GM19351 (cell line): Measurements from ENCODE around the gene GCK.
"Not testable (repeated sequence)": the region's sequence is repeated elsewhere in the genome, so short reads cannot be mapped to it uniquely, and the experiment has no call there.

Experiments used
- ATAC-seq: cut with Tn5 transposase; IDR thresholded peaks from one replicate; pipeline ENCODE4 v1.9.1; 2021; ENCODE audit warnings: mild to moderate bottlenecking, moderate library complexity; ENCODE audit not compliant: unreplicated experiment

GCK gene

DNA sequence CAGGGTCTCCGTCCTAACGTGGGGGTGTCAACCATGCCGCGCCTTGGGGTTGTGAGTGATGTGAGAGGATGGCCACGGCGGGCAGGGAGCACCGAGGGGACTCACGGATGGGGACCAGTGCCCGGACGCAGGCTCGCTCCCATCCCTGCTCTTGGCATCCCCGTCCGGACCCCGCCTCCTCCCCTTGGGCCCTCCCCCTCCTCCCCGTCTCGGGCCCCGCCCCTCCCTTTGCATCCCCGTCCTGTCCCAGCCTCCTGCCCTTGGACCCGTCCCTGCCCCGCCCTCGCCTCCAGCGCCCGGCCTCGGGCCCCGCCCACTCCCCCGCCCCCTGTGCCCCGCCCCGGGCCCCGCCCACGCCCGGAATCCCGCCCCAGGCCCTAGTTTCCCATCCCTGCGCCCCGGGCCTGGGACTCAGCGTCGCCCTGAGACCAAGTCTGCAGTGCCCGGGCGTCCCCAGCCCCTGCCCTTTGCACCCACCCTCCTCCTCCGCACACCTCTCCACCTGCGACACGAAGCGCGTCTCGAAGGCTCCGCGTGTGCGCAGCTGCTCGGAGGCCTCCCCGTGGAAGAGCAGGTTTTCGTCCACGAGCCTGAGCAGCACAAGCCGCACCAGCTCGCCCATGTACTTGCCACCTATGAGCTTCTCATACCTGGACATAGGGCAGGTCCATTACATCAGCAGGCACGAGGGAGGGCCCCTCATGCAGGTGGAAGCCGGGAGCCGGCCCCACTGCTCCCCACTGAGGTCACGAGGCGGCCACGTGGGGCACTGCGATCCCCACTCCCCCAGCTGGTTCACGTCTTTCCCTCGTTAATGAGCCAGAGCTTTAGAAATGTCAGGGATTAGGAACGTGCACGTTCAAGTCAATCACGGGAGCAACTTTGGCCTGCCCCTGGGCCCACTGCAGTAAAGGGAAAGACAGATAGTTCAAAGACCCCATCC is 43.0 kb downstream of the GCK start:
- no peak for ATAC-seq

DNA sequence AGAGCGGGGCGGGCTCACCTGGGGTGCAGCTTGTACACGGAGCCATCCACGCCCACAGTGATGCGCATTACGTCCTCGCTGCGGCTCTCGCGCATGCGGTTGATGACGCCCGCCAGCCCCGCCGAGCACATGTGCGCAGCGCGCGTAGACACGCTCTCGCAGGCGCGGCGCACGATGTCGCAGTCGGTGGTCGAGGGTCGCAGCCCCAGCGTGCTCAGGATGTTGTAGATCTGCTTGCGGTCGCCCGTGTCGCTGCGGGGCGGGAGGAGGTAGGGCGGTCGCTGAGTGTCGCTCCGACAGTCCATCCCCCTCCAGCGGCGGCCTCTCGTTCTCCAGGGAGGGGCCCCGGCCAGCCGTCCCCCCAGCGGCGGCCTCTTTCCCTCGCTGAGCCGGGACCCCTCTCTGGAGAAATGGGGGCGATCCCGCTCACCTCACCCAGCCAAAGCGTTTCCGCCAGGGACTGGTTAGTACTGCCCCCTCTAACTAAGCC is 43.7 kb downstream of the GCK start:
- no peak for ATAC-seq

DNA sequence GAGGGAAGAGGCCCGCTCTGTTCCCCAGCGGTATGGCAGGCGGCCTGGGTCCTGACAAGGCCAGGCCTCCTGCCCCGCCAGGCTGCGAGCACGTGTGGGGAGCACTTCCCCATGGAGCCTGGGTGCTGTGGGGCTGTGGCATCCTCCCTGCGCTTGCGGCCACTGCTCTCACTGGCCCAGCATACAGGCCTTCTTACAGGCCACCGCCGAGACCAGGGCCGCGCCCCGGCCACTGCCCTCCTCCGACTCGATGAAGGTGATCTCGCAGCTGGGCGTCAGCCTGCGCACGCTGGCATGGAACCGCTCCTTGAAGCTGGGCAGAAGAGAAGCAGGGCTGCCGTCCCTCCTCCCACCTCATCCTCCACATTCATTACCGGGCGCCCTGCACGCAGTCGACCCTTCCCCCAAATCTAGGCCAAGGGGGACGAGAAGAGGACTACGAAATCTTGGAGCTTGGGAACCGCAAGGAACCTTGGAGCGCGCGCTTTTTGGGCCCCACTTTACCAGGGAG is 44.2 kb downstream of the GCK start:
- no peak for ATAC-seq

- no peak for ATAC-seq
Observed at GRCh38 chr7:44144426-44144967, 44.7 kb downstream of the GCK start.

DNA sequence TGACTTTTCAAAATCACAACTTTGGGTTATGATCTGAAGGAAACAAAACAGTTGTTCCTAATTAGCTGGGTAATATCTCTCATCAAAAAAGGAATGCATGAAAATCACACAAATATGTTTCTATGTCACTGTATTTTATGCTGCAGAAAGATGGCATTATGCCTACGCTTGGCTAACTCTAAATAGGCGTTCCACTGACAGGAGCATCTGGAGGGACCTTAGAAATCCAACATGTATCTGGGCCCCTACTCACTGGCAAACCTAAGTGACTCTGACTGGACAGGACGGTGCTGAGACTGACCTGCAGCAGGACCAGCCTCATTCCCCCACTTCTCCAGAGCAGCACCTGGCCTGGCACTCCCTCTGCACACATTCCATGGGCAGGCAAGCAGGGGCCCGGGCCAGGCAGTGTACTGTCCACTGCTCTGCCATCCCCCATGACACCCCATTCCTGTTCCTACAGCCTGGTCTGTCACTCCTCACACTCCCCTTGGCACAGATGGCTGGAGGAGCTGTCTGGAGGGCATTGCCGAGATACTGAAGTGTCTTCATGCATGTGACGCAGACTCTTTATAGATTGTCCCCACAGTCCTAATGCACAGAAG is 45.5 kb downstream of the GCK start:
- ATAC-seq = no peak

DNA sequence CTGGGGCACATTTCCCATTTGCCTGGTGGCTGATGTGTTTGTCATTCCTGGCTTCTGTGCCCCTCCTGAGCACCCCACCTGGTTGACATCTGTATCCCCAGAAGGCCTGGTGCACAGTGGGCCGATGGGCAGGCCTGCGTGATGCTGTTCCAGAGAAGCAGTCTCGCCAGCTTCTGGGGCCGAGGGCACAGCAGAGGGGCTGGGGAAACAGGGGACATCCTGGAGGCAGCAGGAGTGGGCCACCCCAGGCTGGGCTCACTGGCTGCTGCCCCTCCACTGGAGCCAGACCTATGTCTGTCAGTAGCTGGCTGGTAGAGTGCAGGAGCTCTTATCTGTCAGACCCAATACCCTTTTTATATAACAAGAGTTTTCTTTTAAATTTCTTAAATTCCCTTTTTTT is 47.2 kb downstream of the GCK start:
- no peak for ATAC-seq

- ATAC-seq = no peak
Observed at GRCh38 chr7:44141221-44141850, 47.9 kb downstream of the GCK start, which contains the start of gene MYL7. MYL7 (minus strand) TSS chr7:44141332; CDS start chr7:44141305, 27 bp downstream.

DNA sequence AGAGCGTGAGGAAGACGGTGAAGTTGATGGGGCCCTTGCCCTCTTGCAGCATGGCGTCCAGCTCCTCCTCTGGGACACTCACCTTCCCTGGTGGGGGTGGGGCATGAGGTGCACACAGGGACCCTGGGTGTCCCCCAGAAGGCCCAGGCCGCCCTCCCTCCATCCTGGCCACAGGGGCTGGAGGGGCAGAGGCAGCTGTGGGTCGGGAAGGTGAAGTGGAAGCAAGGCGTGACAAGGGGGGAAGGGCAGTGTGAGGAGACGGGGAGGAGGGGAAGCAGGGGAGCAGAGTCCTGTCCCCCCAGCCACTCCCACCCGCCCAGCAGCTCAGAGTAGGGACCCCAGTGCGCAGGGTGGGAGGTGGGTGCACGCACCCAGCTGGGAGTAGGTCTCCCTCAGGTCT is 48.9 kb downstream of the GCK start:
- no peak for ATAC-seq

GRCh38 chr7:44139311-44140010 is 49.8 kb downstream of the GCK start:
- ATAC-seq = no peak

- no peak for ATAC-seq
Observed at GRCh38 chr7:44138698-44139097, 50.5 kb downstream of the GCK start.

- ATAC-seq = no peak
Observed at GRCh38 chr7:44136731-44137130, 52.5 kb downstream of the GCK start.

DNA sequence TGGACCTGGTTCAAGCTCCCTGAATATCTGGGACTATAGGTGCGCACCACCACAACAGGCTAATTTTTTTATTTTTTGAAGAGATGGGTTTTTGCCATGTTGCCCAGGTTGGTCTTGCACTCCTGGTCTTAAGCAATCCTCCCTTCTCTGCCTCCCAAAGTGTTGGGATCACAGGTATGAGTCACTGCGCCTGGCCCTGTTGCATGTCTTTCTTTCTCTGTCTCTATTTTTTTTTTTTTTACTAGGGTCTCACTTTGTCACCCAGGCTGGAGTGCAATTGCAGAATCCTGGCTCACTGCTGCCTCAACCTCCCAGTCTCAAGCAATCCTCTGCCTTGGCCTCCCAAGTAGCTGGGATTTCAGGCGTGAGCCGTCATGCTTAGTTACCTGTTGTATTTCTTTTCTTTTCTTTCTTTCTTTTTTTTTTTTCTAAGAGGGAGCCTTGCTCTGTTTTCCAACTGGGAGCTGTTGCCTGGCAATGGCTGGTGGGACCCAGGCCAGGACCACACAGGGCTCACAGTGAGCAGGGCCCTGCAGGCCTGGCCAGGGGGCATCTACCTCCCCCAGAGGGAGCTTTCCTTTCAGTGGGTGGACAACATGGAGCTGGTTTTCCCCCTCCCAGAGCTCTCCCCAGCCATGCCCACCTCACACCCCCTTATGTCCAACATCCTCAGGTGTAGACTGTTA is 54.2 kb downstream of the GCK start:
- no peak for ATAC-seq

GRCh38 chr7:44133295-44133694 is 55.9 kb downstream of the GCK start:
- ATAC-seq = no peak

- no peak for ATAC-seq
Observed at GRCh38 chr7:44132039-44132438, 57.2 kb downstream of the GCK start.

DNA sequence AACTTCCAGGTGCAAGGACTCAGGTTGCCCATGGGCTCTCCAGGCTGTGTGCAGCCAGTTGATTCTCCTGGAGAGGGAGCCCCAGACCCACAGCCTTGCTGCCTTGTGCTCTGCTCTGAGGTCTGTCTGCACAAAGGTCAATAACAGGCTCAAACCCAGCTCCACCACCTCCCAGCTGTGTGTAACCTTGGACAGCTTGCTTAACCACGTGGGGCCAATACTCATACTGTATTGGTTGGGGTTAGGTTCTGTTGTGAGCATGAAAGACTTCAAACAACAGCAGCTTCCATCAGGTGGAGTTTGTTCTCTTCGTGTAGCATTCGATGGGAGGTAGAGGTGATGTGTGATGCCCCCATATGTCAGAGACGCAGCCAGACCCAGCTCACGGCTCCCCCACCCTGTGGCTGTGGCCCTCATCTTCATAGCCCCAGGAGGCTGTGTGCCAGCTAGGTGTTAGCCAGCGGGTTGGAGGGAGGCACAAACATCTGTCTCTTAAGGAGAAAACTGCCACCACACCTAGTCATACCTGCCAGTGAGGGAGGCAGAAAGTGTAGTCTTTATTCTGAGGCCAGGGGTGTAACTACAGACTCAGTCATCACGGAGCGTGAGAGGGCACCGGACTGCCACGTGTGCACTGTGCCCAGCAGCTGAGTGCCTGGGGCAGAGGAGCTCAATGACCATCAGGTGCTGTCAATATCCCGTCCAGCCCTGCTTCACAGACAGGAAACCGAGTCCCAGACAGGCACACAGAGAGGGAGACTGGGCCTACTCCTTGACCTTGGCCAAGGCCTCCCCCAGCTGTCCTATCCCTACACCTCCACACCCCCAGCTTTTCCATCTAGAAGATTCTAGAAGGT is 57.8 kb downstream of the GCK start:
- no peak for ATAC-seq

GRCh38 chr7:44128721-44129582 is 60.3 kb downstream of the GCK start:
- ATAC-seq = no peak

DNA sequence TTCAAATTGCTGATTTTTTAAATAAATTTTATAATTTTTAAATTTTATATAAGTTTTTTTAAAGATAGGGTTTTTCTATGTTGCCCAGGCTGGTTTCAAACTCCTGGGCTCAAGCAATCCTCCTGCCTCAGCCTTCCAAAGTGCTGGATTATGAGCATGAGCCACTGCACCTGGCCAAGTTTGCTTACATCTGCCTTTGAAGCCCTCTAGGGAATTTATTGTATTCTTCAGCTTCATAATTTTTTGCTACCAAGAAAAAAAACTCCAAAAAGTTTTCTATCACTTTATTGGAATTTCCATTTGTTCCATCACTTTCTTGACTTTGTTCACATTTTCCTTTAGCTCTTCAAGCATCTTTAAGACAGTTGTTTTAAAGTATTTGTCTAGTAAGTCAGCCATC is 62.1 kb downstream of the GCK start:
- no peak for ATAC-seq

- ATAC-seq = not testable (repeated sequence)
Observed at GRCh38 chr7:44126574-44126973, 62.7 kb downstream of the GCK start.
